ENCODE results near the gene BBOX1. TPM values are rescaled to one million over a fixed set of nuclear protein-coding genes. Genes with fewer than 3 reads are reported as not detected.

BBOX1 gene
- polyA plus RNA-seq, 2 of the 4 experiments (the other 2 are of a cell fraction) = not detected

GRCh38 chr11:27171376-27171958 lies 130.9 kb downstream of the BBOX1 start:
- no peak for DNase-seq (ENCODE audit: low read depth in 1 of 2, low spot score in 1 of 2)
- CTCF ChIA-PET = interaction anchor here (1.0 to 1.3 kb wide), 3 partner anchors 12 to 314 kb away, joined by 3 to 5 read pairs (median 5); no protein-coding TSS in a partner anchor
- TF ChIP-seq NPAS2 (CRISPR knock-in tag; IDR thresholded peaks at IDR 0.05; ENCODE audit: borderline replicate concordance) = no peak
- no peak for TF ChIP-seq USF2 (IDR thresholded peaks at IDR 0.05)
- no peak for TF ChIP-seq CTCF (IDR thresholded peaks at IDR 0.05)
- H3K4me2 ChIP-seq = no peak overlapping the region
- H3K4me1 ChIP-seq = 0 out of 3 replicates have a peak, but pooled peaks cover 4% of the 10 kb centered on the region
- no peak overlapping the region for H3K4me3 ChIP-seq
- no peaks in the 10 kb centered on the region for H3K9me3 ChIP-seq
- H3K27ac ChIP-seq = no peak overlapping the region
- FAIRE-seq = no peak
- WGBS (ENCODE audit: missing lambda C conversion rate) = 44% methylated on average over 4 of the region's 4 CpGs
- POLR2A ChIA-PET = interaction anchor here (1.0 kb wide), 1 partner anchor 302 kb away, joined by 3 read pairs; no protein-coding TSS in a partner anchor
- no peak for ATAC-seq

GRCh38 chr11:27173545-27173944 lies 132.9 kb downstream of the BBOX1 start:
- Histone ChIP-seq H3K27ac (no peak overlapping the region), H3K4me2 (no peak overlapping the region), H3K9me3 (no peaks in the 10 kb centered on the region), H3K4me3 (no peak overlapping the region), H3K4me1 (0 out of 3 replicates have a peak, but pooled peaks cover 4% of the 10 kb centered on the region)
- WGBS (ENCODE audit: missing lambda C conversion rate) = 24% methylated on average over 1 of the region's 1 CpG
- no peak for ATAC-seq
- ChIA-PET CTCF (interaction anchor here (0.6 to 3.0 kb wide), 3 partner anchors 10 to 312 kb away, joined by 3 to 17 read pairs (median 3); no protein-coding TSS in a partner anchor), POLR2A (no interaction called here)
- no peak for DNase-seq (ENCODE audit: low read depth in 1 of 2, low spot score in 1 of 2)
- TF ChIP-seq KDM1A (IDR thresholded peaks at IDR 0.05; ENCODE audit: low read depth) (no peak), RFX5 (IDR thresholded peaks at IDR 0.05) (no peak), EHMT2 (IDR thresholded peaks at IDR 0.05; ENCODE audit: low read depth) (no peak), HES2 (IDR thresholded peaks at IDR 0.05) (no peak), NPAS2 (CRISPR knock-in tag; IDR thresholded peaks at IDR 0.05; ENCODE audit: borderline replicate concordance) (no peak), HMGXB4 (CRISPR knock-in tag; IDR thresholded peaks at IDR 0.05; ENCODE audit: borderline replicate concordance) (no peak), ZC3H11A (IDR thresholded peaks at IDR 0.05) (no peak), PHF8 (IDR thresholded peaks at IDR 0.05; ENCODE audit: borderline replicate concordance, low read depth) (no peak), POLR2A (IDR thresholded peaks at IDR 0.05; ENCODE audit: low read length) (no peak), MAZ (IDR thresholded peaks at IDR 0.05; ENCODE audit: borderline replicate concordance, low read depth, low read length) (no peak)
- no peak for FAIRE-seq

- ATAC-seq (peak in 1 of 2 experiments; percentile 54; a peak in 3 of 6 replicates), FAIRE-seq (no peak), DNase-seq (ENCODE audit: low read depth in 1 of 2, low spot score in 1 of 2) (no peak)
- 52% methylated on average over 4 of the region's 4 CpGs for WGBS (ENCODE audit: missing lambda C conversion rate)
- ChIA-PET CTCF (interaction anchor here (3.0 kb wide), 1 partner anchor 9 kb away, joined by 17 read pairs; no protein-coding TSS in a partner anchor), POLR2A (no interaction called here)
- H3K4me2 ChIP-seq = no peak overlapping the region
- no peak overlapping the region for H3K27ac ChIP-seq
- no peaks in the 10 kb centered on the region for H3K9me3 ChIP-seq
- 0 out of 3 replicates have a peak, but pooled peaks cover 4% of the 10 kb centered on the region for H3K4me1 ChIP-seq
- H3K4me3 ChIP-seq = no peak overlapping the region
- TF ChIP-seq BHLHE40 (IDR thresholded peaks at IDR 0.05; ENCODE audit: low read depth, low read length) = no peak
- TF ChIP-seq KDM1A (IDR thresholded peaks at IDR 0.05; ENCODE audit: low read depth) = no peak
- TF ChIP-seq KDM5A (IDR thresholded peaks at IDR 0.05) = no peak
- no peak for TF ChIP-seq RNF2 (IDR thresholded peaks at IDR 0.05; ENCODE audit: borderline replicate concordance, low read depth)
- no peak for TF ChIP-seq ZNF302 (CRISPR knock-in tag; IDR thresholded peaks at IDR 0.05)
- TF ChIP-seq CTCF (IDR thresholded peaks at IDR 0.05) = no peak
- no peak for TF ChIP-seq RARB (CRISPR knock-in tag; IDR thresholded peaks at IDR 0.05)
- TF ChIP-seq BCL3 (IDR thresholded peaks at IDR 0.05) = no peak
- TF ChIP-seq EP300 (IDR thresholded peaks at IDR 0.05) = no peak
- TF ChIP-seq PHF8 (IDR thresholded peaks at IDR 0.05; ENCODE audit: borderline replicate concordance, low read depth) = no peak
- TF ChIP-seq HOXA7 (CRISPR knock-in tag; IDR thresholded peaks at IDR 0.05) = no peak
- no peak for TF ChIP-seq E2F6 (IDR thresholded peaks at IDR 0.05; ENCODE audit: borderline replicate concordance, low read depth)
- no peak for TF ChIP-seq HES2 (IDR thresholded peaks at IDR 0.05)
- TF ChIP-seq CBX8 (IDR thresholded peaks at IDR 0.05) = no peak
- TF ChIP-seq NR3C1 (IDR thresholded peaks at IDR 0.05) = no peak
Measured at GRCh38 chr11:27174021-27174420, 133.4 kb downstream of the BBOX1 start.
